GM19023 (cell line): ENCODE results near the gene BARD1.
"Not testable (repeated sequence)": the region's sequence is repeated elsewhere in the genome, so short reads cannot be mapped to it uniquely, and the experiment has no call there.

ENCODE experiments used
- ATAC-seq: cut with Tn5 transposase; IDR thresholded peaks from one replicate; pipeline ENCODE4 v1.9.1; 2021; ENCODE audit warnings: mild to moderate bottlenecking, moderate library complexity; ENCODE audit not compliant: unreplicated experiment

The BARD1 gene

DNA sequence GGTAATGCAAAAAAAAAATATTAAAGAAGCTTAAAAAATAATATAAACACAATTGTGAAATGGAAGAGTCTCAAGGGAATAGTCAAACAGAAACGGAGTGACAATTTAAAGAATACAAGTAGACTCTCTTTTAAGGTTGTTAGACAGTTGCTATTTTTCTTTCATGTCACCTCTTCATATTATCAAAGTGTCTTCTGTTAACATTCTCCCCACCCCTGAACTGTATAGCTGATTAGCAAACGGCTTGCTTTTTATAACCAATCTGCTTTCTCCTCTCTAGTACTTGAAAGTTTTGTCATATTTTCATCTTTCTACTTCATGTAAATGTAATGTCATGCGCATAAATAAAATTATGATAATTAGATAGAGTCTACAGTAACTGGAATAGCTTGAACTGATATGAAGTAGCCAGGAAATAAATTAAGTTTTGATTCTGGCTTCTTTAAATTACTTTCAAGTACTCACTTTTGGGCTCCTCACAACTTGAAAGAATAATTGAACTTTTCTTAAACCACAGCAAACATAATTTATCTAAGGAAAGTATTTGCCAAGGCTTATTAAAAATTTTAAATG, 37.0 kb downstream of the BARD1 start:
- ATAC-seq, result no peak

- ATAC-seq, result no peak
Observed at GRCh38 chr2:214765180-214765579, 44.3 kb downstream of the BARD1 start.

DNA sequence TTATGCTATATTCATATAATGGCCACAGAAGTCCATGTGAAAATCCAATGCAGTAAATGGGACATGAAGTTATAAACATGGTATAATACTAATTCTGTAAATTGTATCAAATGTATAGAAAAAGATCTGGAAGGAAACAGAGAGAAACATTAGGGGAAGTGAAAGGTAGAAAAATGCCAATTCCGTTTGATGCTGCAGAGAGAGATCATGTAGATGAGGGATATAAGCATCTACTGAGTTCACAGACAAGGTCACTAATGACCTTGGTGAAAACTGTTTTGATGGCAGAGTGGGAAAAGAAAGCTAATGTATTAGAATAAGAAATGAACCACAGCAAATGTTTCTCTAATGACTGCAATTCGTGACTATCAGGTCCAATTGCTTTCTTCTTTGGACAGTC, 56.0 kb downstream of the BARD1 start:
- no peak for ATAC-seq

DNA sequence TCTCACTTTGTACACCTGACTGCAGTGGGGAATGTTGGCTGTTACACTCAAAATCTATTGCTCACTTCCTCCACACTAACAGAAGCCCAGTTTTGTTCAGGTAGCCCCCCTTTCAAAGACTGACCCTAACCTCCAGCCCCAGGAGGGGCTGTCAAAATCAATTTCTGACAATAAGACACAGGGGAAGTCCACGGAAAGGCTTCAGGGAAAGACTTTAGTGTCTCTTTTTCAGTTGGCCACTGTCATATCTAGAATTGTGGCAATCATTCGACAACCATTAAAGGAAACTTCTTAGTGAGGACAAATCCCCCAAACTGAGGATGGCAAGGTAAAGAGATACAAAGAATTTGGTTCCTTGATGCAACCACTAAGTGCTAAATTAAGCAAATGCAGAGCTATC, 59.0 kb downstream of the BARD1 start:
- peak; percentile 57 for ATAC-seq

DNA sequence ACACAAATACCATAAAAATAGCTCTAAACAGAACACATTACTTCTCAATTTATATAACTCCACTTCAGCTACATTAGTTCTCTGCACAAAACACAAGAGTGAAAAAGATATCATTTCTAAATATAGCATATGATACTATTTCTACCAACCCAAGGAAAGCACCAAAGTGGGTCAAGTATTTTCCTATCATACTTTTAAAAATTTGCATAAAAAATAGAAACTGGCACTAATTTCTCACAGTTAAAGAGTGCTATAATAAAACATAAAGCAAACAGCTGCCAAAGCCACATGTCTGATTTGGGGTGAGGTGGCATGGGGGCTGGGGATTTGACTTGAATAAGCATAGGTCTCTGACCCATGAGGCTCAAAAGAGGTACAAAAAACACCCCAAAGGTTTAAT, 61.5 kb downstream of the BARD1 start:
- no peak for ATAC-seq

GRCh38 chr2:214742119-214742518, 67.4 kb downstream of the BARD1 start:
- no peak for ATAC-seq

- ATAC-seq, result no peak
Observed at GRCh38 chr2:214740867-214741395, 68.6 kb downstream of the BARD1 start.

DNA sequence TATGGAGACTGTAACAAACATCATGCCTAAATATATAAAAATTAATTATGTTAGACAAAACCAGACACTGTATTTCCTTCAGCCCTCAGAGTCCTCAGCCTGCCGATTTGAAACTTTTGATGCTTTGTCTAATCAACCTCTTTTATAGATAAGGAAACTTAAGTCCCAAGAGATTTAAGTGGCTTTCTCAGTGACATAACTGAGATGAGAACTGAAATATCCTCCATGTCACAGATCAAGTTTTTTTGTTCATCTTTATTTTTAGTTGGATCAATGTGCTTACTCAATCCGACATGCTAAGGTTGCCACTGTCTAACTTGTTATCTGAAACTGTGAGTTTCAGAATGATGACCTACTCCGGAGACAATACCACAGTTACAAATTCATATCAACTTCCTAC, 72.3 kb downstream of the BARD1 start:
- ATAC-seq, result peak; percentile 93

DNA sequence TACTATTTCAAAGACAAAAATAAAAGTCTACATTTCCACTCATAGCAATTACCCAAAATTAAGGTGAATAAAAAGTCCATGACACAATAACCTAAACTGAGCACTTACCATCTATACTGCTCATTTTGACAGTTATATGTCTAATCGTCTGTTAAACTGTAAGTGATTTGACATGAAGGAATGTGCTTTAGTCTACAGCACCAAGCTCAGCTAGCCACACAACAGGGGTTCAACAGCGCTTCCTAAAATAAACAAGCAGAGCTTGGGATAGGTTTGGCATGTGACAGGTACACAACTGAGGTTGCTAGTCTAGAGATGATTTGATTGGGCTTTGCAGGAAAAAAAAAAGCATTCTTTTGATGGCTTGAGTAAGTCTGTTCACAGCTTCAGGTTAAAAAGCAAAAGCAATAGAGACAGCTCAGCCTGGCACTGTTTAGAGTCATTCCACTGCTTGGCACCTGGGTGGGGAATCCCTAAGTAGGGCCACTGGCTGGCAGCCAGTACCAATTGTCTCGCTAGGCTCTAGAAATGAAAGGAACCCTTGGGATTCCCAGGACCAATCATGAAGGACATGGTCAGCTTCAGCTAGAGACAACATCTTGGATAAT, 78.6 kb downstream of the BARD1 start:
- no peak for ATAC-seq

DNA sequence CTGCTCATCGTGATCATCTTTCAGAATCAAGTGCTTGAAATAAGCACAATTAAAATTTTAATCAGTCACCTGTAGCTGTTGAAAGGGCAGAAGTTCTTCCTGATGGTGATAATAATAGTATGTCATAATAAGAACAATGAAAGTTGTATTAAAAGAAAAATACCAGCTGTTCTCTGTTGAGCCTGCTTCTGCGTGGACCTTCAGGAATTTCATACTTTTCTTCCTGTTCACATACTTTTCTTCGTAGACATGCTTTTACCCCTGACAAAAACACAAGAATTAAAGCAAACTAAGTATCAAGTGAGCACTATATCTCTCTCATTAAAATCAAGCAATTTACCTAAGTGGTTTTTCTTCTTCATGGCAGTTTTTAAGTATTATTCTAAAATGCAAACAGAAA, 79.2 kb downstream of the BARD1 start:
- no peak for ATAC-seq

DNA sequence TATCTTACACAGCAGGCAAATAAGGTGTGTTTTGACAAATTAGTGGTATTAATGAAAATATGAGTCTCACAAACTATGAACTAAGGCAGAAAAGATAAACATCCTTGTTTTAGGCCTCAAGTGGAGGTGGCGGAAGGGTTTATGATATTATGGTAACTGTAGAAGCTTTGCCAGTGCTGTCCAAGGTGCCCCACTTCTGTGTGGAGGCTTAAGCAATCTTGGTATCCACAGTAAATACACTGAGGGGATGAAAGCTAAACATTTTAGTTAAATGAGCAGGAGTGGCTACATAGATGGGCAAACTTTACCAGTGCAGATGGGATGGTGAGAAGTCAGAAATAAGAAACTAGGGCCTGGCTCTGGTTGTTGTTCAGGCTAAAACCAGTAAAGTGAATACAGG, 84.7 kb downstream of the BARD1 start:
- ATAC-seq, result no peak

DNA sequence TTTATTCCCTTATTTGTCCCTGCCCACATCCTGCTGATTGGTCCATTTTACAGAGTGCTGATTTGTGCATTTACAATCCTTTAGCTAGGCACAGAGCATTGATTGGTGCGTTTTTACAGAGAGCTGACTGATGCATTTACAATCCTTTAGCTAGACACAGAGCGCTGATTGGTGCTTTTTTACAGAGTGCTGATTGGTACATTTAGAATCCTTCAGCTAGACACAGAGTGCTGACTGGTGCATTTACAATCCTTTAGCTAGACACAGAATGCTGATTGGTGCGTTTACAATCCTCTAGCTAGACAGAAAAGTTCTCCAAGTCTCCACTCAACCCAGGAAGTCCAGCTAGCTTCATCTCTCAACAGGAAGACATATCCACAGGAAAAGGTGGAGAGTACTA, 91.6 kb downstream of the BARD1 start:
- not testable (repeated sequence) for ATAC-seq

DNA sequence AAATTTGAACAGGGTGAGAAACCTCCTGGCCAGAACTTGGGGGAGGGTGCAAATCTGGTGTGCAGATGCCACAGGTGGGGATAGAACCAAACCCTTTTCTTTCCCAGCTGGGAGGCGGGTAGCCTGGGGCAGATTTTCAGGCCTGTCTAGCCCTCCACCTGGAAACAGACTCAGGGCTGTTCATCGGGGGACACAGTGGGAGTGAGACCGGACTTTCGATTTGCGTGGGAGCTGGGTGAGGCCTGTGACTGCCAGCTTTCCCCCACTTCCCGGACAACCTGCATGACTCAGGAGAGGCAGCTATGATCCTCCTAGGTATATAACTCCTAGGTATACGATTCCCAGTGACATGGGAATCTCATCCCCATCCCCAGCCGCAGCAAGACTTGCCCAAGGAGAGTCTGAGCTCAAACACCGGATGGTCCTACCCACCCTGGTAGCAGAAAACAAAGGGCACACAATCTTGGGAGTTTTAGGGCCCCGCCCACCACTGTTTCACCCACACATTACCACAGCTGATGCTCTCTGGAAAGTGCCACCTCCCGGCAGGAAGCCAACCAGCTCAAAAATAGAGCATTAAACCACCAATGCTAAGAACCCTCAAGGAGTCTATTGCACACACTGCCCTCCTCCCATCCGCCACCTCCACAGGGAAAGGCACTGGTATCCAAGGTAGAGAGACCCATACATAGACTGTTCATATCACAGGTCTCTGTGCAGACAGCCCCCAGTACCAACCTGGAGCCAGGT, 92.5 kb downstream of the BARD1 start:
- no peak for ATAC-seq

DNA sequence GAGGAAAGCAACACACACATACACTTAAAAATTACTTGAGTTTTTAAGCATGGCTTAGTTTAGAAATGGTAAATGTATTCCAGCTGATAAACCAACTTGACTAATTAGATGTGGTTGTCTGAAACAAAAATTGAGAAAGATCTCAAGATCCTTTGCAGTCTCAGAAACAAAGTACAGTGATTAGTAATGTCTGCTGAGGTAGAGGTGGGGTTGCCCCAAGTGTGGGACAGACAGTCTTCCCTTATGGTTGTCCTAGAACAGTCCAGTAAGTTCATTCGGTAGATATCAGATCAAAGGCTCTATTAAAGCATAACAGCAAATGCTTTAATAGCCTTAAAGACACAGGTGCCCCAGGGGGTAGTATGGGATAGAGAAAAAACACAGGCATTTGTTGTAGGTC, 94.5 kb downstream of the BARD1 start:
- ATAC-seq, result no peak

DNA sequence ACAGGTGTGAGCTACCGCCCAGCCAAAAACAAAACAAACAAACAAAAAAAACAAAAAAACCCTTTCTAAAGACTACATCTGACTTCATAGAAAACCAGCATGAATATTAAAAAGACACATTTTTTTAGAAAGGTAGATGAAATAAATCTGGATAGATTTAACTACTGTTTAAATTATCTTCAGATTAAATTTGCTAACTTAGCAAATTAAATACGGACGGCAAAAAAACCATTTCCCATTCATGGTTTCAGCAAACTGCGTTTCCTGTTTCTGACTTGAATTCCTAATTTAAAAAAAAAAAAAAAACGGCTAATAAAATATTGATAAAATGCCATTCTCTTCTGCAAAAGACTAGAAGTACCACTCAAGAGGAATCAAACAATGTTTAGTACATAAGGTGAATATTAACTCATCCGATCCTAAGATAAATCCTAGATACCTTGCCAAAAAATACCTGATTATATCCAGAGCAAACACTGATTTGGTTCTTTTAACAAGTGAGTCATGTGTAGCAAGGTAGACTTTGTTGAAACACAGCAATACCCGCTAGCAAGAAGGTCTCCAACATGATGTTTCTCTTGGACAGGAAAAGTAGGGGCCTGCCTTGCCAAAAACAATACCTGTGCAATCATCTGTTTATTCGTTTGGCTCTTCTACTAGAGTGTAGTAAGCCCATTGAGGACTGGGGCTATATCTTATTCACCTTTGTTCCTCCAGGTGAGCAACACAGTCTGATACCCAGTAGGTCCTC, 96.2 kb downstream of the BARD1 start:
- ATAC-seq, result no peak

GRCh38 chr2:214710729-214711128, 98.8 kb downstream of the BARD1 start:
- ATAC-seq, result no peak

DNA sequence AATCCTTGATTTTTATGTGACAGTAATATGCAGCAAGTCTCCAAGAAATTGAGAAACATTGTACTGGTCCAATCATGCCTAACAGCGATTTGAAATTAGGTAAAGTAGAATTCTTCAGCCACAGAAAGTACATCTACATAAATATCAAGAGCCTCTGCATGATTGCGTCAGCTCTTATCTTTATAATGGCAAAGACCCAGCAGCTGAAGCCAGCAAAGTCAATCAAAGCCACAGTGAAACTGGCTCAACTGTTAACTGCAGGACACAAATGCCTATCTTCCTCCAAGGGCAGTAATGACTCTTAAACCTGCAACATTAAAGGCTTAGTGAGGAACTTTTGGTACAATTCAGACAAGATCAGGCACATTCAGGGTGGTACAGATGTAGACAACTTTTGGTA, 102.5 kb downstream of the BARD1 start:
- no peak for ATAC-seq

GRCh38 chr2:214699236-214699635, 110.2 kb downstream of the BARD1 start:
- ATAC-seq, result no peak

GRCh38 chr2:214696681-214697080, 112.8 kb downstream of the BARD1 start:
- no peak for ATAC-seq

GRCh38 chr2:214695789-214696188, 113.7 kb downstream of the BARD1 start:
- no peak for ATAC-seq

DNA sequence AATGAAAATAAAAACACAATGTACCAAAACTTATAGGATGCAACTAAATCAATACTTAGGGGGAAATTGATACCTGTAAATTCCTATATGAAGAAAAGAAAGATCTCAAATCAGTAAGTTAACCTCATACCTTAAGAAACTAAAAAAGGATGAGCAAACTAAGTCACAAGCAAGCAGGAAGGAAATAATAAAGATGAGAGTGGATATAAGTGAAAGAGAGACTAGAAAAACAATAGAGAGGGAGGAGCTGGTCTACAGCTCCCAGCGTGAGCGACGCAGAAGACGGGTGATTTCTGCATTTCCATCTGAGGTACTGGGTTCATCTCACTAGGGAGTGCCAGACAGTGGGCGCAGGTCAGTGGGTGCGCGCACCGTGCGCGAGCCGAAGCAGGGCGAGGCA, 125.9 kb downstream of the BARD1 start:
- peak; percentile 80 for ATAC-seq
